GM23338 (cell line): ENCODE results near the gene MCC. TPM values are rescaled to one million over a fixed set of nuclear protein-coding genes. Genes with fewer than 3 reads are reported as not detected.

Experiments
- ATAC-seq: fragments of 200-7000 bp; cut with Tn5 transposase; 3 replicates; pipeline ENCODE4 v1.9.1; 2020
- DNase-seq: peaks from one replicate; pipeline ENCODE4 v3.0.0-alpha.2; 2015; ENCODE audit warnings: low spot score
- H2AFZ ChIP-seq: fragments of 200-600 bp; sonication (generic); 2 replicates; pipeline ENCODE4 v1.8.0; 2016; ENCODE audit warnings: antibody characterized with exemption, mild to moderate bottlenecking, moderate library complexity
- H3F3A ChIP-seq: fragments of 200-600 bp; sonication (generic); replicated peaks from 2 replicates; pipeline ENCODE4 v1.8.0; 2017; ENCODE audit warnings: antibody characterized with exemption, mixed run types, low read depth
- H3K27ac ChIP-seq: fragments of 200-600 bp; sonication (generic); 2 replicates; pipeline ENCODE4 v1.6.1; 2016; ENCODE audit warnings: low read depth
- H3K27me3 ChIP-seq: fragments of 200-600 bp; sonication (generic); 2 replicates; pipeline ENCODE4 v1.8.0; 2016; ENCODE audit warnings: mild to moderate bottlenecking, mixed run types, moderate library complexity; ENCODE audit not compliant: insufficient read depth
- H3K36me3 ChIP-seq: fragments of 200-600 bp; sonication (generic); 2 replicates; pipeline ENCODE4 v1.8.0; 2016; ENCODE audit warnings: mild to moderate bottlenecking; ENCODE audit not compliant: insufficient read depth
- H3K4me1 ChIP-seq: fragments of 200-600 bp; sonication (generic); 2 replicates; pipeline ENCODE4 v1.8.0; 2016; ENCODE audit warnings: mild to moderate bottlenecking, moderate library complexity; ENCODE audit not compliant: insufficient read depth
- H3K4me2 ChIP-seq: fragments of 200-600 bp; sonication (generic); 2 replicates; pipeline ENCODE4 v1.7.1; 2017; ENCODE audit warnings: mixed run types
- H3K4me3 ChIP-seq: fragments of 200-600 bp; sonication (generic); 2 replicates; pipeline ENCODE4 v1.6.1; 2016; ENCODE audit warnings: mixed run types
- H3K79me2 ChIP-seq: fragments of 200-600 bp; sonication (generic); replicated peaks from 2 replicates; pipeline ENCODE4 v1.8.0; 2017; ENCODE audit warnings: mild to moderate bottlenecking; ENCODE audit not compliant: insufficient read depth
- H3K9me2 ChIP-seq: fragments of 200-600 bp; sonication (generic); 2 replicates; pipeline ENCODE4 v1.8.0; 2017; ENCODE audit not compliant: insufficient read depth
- H4K20me1 ChIP-seq: fragments of 200-600 bp; sonication (generic); replicated peaks from 2 replicates; pipeline ENCODE4 v1.8.0; 2017; ENCODE audit warnings: mild to moderate bottlenecking; ENCODE audit not compliant: insufficient read depth
- H3K27ac Mint-ChIP-seq: 2 replicates; pipeline ENCODE4 v1.8.0; 2020; ENCODE audit warnings: inconsistent platforms, mild to moderate bottlenecking, moderate library complexity, mixed read lengths
- H3K27me3 Mint-ChIP-seq: 3 replicates; pipeline ENCODE4 v1.8.0; 2022; ENCODE audit warnings: low read depth, mild to moderate bottlenecking, moderate library complexity, mixed read lengths, inconsistent platforms; ENCODE audit not compliant: insufficient read depth, poor library complexity
- H3K36me3 Mint-ChIP-seq: 3 replicates; pipeline ENCODE4 v1.8.0; 2021; ENCODE audit warnings: low read depth, mild to moderate bottlenecking, inconsistent platforms, moderate library complexity, mixed read lengths
- H3K4me1 Mint-ChIP-seq: 3 replicates; pipeline ENCODE4 v1.8.0; 2020; ENCODE audit warnings: mild to moderate bottlenecking, inconsistent platforms, mixed read lengths
- H3K4me3 Mint-ChIP-seq: 3 replicates; pipeline ENCODE4 v1.8.0; 2021; ENCODE audit warnings: moderate library complexity, mild to moderate bottlenecking, inconsistent platforms, mixed read lengths
- H3K9me3 Mint-ChIP-seq: 3 replicates; pipeline ENCODE4 v1.8.0; 2020; ENCODE audit warnings: moderate library complexity, mild to moderate bottlenecking, inconsistent platforms, mixed read lengths
- CREB1 ChIP-seq: fragments of 250-450 bp; sonication (Bioruptor Pico); IDR thresholded peaks from 2 replicates; pipeline ENCODE4 v1.5.0; 2020; ENCODE audit warnings: low read depth, mild to moderate bottlenecking, moderate library complexity
- EZH2 ChIP-seq: fragments of 200-600 bp; sonication (generic); IDR thresholded peaks from one replicate; pipeline ENCODE4 v1.8.0; 2017; ENCODE audit warnings: antibody characterized with exemption, mild to moderate bottlenecking, low read depth; ENCODE audit not compliant: unreplicated experiment
- EZH2phosphoT487 ChIP-seq: fragments of 200-600 bp; sonication (generic); IDR thresholded peaks from one replicate; pipeline ENCODE4 v1.8.1; 2018; ENCODE audit warnings: antibody characterized with exemption; ENCODE audit not compliant: unreplicated experiment
- JUNB ChIP-seq: IDR thresholded peaks from one replicate; pipeline ENCODE4 v1.6.1; 2016; ENCODE audit warnings: antibody characterized with exemption; ENCODE audit not compliant: unreplicated experiment
- POLR2AphosphoS5 ChIP-seq: IDR thresholded peaks from 2 replicates; pipeline ENCODE4 v1.6.1; 2016; ENCODE audit warnings: antibody characterized with exemption, low read depth
- STAT1 ChIP-seq: IDR thresholded peaks from one replicate; pipeline ENCODE4 v1.6.1; 2016; ENCODE audit warnings: antibody characterized with exemption; ENCODE audit not compliant: unreplicated experiment
- ZNF114 ChIP-seq: fragments of 250-450 bp; sonication (Bioruptor Pico); IDR thresholded peaks from 2 replicates; pipeline ENCODE4 v1.5.0; 2020; ENCODE audit warnings: mild to moderate bottlenecking, moderate library complexity
- ZNF331 ChIP-seq: fragments of 250-450 bp; sonication (Bioruptor Pico); IDR thresholded peaks from 2 replicates; pipeline ENCODE4 v1.5.0; 2020; ENCODE audit warnings: low read depth, mild to moderate bottlenecking, moderate library complexity
- polyA plus RNA-seq: library from polyadenylated mRNA; unstranded; fragments of >200 nt; fragmentation: Nextera tagmentation; extraction: Ambion mirVana; gene quantifications from 2 replicates; pipeline ENCODE4 v1.2.1, GENCODE V29; 2016
- total RNA-seq: library from RNA; depleted of rRNA; stranded (reverse); fragments of >200 nt; shearing (Covaris generic); gene quantifications from 2 replicates; pipeline ENCODE4 v1.2.3, GENCODE V29; 2014
- TF ChIP-seq, protein P1 (sequence below), 2 experiments: fragments of 200-600 bp in 1 of 2; sonication (generic) in 1 of 2; conservative IDR thresholded peaks; 2 replicates each; pipeline versions ENCODE4 v1.5.1 to v1.6.1; 2016 to 2017; ENCODE audit warnings: antibody characterized with exemption in 2 of 2, low read depth in 2 of 2, mild to moderate bottlenecking in 2 of 2, moderate library complexity in 1 of 2
- TF ChIP-seq, protein P2 (sequence below): fragments of 250-450 bp; sonication (Bioruptor Pico); IDR thresholded peaks from 2 replicates; pipeline ENCODE4 v1.5.0; 2020; ENCODE audit warnings: mild to moderate bottlenecking, moderate library complexity
- TF ChIP-seq, protein P3 (sequence below): IDR thresholded peaks from 2 replicates; pipeline ENCODE4 v1.6.1; 2016; ENCODE audit warnings: antibody characterized with exemption

Gene MCC
- total and polyA plus RNA-seq, 2 experiments from 2014 or later, result 3.8 to 10.1 TPM

DNA sequence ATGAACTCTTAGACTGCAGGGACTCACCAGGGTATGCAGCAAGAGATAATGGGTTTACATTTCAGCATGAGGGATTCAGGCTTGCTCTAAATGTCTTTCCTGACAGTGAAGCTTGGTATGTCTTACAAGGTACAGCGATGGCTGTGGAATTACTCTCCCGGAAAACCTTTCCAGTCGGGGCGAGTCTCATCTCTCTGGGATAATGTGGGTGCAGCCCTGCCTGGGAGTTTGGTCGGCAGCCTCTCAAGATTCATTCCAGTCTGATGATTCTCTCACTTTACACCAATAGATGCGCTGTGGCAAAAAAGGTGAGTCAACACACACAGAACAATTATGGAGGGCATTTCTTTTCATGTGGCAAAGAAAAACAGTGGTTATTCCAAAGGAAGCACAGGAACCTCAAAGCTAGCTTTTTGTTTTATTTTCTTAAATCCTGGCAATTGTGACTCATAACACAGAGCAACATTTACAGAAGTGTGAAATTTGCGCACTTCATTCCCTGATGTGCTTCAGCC is 321.3 kb downstream of the MCC start (continued):
- TF ChIP-seq, protein P1, sequence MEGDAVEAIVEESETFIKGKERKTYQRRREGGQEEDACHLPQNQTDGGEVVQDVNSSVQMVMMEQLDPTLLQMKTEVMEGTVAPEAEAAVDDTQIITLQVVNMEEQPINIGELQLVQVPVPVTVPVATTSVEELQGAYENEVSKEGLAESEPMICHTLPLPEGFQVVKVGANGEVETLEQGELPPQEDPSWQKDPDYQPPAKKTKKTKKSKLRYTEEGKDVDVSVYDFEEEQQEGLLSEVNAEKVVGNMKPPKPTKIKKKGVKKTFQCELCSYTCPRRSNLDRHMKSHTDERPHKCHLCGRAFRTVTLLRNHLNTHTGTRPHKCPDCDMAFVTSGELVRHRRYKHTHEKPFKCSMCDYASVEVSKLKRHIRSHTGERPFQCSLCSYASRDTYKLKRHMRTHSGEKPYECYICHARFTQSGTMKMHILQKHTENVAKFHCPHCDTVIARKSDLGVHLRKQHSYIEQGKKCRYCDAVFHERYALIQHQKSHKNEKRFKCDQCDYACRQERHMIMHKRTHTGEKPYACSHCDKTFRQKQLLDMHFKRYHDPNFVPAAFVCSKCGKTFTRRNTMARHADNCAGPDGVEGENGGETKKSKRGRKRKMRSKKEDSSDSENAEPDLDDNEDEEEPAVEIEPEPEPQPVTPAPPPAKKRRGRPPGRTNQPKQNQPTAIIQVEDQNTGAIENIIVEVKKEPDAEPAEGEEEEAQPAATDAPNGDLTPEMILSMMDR (conservative IDR thresholded peaks at IDR 0.05; ENCODE audit: low read depth in 2 of 2), result no peak
- TF ChIP-seq STAT1 (no peak), ZNF114 (CRISPR knock-in tag) (no peak)

DNA sequence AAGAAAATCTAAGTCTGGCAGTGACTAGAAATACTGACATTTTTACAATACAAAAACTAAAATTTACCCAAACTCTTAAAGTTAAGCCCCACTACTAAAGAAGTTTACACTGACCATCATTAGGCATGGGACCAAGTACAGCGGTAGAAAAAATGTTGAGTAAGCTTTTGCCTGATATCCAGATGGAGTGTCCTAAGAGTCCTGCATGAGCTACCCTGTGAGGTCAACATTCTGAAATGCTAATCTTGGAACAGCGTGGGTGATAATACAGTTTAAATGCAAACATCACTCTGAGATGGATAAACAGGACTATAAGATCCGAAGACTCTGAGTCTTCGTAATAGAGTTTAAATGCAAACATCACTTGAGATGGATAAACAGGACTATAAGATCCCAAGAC is 322.0 kb downstream of the MCC start:
- Histone ChIP-seq H3K27me3 (no peaks in the 10 kb centered on the region), H3K79me2 (no peaks in the 10 kb centered on the region), H3K36me3 (no peaks in the 10 kb centered on the region), H3K4me3 (no peak overlapping the region), H3K27ac (no peak overlapping the region; the same call in 1 of the 2 replicates), H3K9me2 (no peaks in the 10 kb centered on the region), H2AFZ (no peak overlapping the region), H3K4me1 (peaks cover 18% of the 10 kb centered on the region), H3F3A (no peaks in the 10 kb centered on the region), H4K20me1 (no peaks in the 10 kb centered on the region), H3K4me2 (no peak overlapping the region)
- Mint-ChIP-seq H3K36me3 (no peaks in the 10 kb centered on the region), H3K4me3 (no peak overlapping the region), H3K4me1 (peaks cover 48% of the 10 kb centered on the region), H3K9me3 (no peaks in the 10 kb centered on the region), H3K27ac (no peak overlapping the region; the same call in 1 of the 2 replicates), H3K27me3 (peaks cover 2% of the 10 kb centered on the region)
- ATAC-seq (peak; percentile 13; the same call in 1 of the 3 replicates), DNase-seq (no peak)
- no peak for TF ChIP-seq ZNF331 (CRISPR knock-in tag)
- no peak for TF ChIP-seq EZH2phosphoT487
- TF ChIP-seq CREB1 (CRISPR knock-in tag), result no peak
- TF ChIP-seq, protein P1 (conservative IDR thresholded peaks at IDR 0.05; ENCODE audit: low read depth in 2 of 2), result no peak
- TF ChIP-seq, protein P2, sequence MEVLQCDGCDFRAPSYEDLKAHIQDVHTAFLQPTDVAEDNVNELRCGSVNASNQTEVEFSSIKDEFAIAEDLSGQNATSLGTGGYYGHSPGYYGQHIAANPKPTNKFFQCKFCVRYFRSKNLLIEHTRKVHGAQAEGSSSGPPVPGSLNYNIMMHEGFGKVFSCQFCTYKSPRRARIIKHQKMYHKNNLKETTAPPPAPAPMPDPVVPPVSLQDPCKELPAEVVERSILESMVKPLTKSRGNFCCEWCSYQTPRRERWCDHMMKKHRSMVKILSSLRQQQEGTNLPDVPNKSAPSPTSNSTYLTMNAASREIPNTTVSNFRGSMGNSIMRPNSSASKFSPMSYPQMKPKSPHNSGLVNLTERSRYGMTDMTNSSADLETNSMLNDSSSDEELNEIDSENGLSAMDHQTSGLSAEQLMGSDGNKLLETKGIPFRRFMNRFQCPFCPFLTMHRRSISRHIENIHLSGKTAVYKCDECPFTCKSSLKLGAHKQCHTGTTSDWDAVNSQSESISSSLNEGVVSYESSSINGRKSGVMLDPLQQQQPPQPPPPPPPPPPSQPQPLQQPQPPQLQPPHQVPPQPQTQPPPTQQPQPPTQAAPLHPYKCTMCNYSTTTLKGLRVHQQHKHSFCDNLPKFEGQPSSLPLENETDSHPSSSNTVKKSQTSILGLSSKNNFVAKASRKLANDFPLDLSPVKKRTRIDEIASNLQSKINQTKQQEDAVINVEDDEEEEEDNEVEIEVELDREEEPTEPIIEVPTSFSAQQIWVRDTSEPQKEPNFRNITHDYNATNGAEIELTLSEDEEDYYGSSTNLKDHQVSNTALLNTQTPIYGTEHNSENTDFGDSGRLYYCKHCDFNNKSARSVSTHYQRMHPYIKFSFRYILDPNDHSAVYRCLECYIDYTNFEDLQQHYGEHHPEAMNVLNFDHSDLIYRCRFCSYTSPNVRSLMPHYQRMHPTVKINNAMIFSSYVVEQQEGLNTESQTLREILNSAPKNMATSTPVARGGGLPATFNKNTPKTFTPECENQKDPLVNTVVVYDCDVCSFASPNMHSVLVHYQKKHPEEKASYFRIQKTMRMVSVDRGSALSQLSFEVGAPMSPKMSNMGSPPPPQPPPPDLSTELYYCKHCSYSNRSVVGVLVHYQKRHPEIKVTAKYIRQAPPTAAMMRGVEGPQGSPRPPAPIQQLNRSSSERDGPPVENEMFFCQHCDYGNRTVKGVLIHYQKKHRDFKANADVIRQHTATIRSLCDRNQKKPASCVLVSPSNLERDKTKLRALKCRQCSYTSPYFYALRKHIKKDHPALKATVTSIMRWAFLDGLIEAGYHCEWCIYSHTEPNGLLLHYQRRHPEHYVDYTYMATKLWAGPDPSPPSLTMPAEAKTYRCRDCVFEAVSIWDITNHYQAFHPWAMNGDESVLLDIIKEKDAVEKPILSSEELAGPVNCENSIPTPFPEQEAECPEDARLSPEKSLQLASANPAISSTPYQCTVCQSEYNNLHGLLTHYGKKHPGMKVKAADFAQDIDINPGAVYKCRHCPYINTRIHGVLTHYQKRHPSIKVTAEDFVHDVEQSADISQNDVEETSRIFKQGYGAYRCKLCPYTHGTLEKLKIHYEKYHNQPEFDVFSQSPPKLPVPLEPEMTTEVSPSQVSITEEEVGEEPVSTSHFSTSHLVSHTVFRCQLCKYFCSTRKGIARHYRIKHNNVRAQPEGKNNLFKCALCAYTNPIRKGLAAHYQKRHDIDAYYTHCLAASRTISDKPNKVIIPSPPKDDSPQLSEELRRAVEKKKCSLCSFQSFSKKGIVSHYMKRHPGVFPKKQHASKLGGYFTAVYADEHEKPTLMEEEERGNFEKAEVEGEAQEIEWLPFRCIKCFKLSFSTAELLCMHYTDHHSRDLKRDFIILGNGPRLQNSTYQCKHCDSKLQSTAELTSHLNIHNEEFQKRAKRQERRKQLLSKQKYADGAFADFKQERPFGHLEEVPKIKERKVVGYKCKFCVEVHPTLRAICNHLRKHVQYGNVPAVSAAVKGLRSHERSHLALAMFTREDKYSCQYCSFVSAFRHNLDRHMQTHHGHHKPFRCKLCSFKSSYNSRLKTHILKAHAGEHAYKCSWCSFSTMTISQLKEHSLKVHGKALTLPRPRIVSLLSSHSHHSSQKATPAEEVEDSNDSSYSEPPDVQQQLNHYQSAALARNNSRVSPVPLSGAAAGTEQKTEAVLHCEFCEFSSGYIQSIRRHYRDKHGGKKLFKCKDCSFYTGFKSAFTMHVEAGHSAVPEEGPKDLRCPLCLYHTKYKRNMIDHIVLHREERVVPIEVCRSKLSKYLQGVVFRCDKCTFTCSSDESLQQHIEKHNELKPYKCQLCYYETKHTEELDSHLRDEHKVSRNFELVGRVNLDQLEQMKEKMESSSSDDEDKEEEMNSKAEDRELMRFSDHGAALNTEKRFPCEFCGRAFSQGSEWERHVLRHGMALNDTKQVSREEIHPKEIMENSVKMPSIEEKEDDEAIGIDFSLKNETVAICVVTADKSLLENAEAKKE (CRISPR knock-in tag), result no peak
- no peak for TF ChIP-seq POLR2AphosphoS5
- TF ChIP-seq JUNB, result no peak
- TF ChIP-seq EZH2, result no peak
- no peak for TF ChIP-seq STAT1
- TF ChIP-seq, protein P3, sequence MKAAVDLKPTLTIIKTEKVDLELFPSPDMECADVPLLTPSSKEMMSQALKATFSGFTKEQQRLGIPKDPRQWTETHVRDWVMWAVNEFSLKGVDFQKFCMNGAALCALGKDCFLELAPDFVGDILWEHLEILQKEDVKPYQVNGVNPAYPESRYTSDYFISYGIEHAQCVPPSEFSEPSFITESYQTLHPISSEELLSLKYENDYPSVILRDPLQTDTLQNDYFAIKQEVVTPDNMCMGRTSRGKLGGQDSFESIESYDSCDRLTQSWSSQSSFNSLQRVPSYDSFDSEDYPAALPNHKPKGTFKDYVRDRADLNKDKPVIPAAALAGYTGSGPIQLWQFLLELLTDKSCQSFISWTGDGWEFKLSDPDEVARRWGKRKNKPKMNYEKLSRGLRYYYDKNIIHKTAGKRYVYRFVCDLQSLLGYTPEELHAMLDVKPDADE, result no peak
